GM18873 (cell line): ENCODE results near the gene NRF1.

Experiments used
- ATAC-seq: cut with Tn5 transposase; IDR thresholded peaks from one replicate; pipeline ENCODE4 v1.9.1; 2021; ENCODE audit warnings: mild to moderate bottlenecking, moderate library complexity, moderate number of reproducible peaks; ENCODE audit not compliant: unreplicated experiment, low FRiP score

NRF1 gene

DNA sequence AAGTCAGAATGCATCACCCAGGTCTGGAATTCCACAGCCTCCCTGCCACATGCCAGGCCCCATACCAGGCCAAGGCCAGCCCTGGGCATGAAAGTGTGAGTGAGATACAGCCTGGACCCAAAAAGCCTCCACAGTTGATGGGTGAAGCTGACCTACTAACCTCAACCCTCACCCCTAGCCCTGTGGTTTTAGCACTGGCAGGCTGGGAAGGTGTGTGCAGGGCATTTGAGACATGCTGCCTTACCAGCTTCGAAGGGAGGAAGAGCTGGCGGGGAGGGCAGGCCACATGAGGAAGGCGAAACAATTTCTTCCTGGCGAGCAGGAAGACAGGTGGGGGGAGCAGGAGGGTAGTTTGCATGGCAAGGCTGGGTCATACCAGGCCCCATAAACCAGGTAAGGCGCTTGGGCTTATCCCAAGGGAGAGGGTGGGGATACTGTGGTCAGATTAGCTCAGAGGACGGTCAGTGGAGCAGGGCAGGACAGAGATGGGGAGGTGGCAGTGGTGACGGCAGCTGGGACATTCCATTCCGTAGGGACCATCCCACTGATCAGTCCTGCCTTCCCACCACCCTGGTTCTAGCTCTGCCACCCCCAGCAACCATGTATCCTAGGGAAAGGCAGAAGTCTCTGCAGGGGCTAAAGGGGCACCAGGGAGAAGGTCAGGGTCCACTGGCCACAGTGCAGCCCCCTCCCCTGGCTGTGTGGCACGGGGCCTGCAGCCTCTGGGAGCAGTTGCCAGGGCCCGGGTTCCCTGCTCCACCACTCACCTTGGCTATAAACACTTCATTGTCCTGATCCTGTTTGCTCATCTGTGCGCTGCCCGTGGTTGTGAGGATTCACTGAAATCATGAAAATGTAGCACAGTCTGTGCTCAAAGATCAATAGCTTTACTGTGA is 155.8 kb downstream of the NRF1 start:
- ATAC-seq = no peak

DNA sequence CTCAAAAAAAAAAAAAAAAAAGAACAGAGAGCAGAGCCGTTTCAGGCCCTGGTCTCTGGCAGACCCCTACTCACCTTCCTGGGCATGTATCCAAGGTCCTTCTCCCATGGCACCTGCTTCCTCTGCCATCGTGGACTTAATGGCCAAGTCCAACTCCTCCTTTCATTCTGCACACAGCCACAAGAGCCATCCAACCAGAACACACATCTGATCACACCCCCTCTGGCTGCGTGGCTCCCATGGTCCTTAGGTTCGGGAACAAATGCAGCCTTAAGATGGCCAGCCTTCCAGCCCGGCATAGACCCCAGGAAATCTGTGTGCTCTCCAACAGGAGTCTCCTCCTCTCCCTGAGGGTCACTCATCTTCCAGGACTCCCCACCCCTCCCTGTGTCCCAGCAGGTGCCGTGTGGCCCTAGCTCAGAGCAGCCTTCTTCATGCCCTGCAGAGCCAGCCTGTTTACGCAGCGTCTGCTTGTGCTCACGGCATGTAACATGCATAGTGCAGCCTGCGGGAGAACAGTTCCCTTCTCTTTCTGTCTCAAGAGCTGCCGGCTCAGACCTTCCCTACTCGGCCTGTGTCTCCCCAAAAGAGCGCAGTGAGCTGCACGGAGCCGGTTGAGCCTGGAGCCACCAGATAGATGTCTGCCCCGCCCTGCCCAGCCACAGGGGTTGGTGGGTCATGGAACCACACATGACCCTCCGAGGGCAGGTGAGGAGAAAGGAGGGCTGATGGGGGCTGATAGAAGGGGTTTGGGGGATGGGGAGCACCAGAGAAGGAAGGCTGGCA is 157.3 kb downstream of the NRF1 start:
- no peak for ATAC-seq

DNA sequence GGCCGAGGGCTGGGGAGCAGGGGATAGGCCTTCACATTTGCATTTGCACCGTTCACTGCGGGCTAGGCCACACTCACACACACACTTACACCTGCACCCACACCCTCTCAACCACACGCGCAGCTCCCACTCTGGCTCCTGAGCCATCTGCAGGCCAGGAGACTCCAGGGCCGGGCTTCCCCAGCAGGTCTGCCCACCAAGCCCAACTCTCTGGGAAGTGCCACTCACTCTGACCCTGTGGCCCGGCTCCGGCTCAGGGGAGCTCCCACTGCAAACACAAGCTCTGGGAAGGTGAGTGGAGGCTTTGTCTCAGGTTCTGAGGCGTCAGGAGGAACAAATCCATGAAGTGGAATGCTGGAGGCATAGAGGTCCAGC is 157.9 kb downstream of the NRF1 start:
- ATAC-seq = no peak

DNA sequence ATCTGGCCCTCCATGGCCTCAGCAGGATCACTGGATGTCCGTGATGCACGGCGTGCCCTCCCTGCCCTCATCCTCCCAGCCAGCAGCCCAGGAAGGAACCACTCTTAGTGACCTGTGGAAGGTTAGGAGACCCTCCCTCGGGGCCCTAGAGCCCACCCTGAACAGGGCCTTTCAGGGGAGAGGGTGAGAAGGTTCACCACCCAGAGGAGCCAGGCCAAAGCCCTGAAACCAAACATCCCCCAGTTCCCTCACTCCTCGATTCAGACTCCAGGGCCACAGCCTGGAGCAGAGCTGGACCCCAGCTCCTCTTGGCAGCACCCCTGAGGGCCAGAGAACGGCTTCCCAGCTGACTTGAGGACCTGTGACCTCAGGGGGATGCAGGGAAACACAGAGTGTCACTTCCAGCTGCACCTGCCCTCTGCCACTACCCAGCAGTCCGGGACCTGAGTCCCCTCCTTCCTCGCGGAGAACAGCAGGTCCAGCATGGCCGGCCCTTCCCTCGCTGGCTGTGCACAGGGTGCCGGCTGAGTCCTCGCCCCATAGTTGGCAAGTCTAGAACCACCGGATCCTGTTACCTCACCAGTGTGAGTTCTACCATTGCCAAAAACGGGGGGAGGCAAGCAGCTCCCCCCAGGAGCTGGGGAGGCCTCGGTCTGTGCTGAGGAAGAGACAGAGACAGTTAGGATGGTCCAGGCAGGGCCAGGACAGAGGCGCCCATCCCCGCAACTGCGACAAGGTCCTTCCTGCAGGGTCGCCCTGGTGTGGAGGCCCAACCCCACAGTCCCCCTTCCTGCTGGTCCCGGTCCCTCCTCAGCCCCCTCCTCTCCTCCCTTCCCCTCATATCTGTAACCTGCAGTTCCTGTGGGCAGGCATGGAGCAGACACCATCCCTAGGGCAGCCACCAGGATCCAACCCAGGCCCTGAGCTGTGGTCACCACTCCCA is 158.6 kb downstream of the NRF1 start:
- no peak for ATAC-seq

DNA sequence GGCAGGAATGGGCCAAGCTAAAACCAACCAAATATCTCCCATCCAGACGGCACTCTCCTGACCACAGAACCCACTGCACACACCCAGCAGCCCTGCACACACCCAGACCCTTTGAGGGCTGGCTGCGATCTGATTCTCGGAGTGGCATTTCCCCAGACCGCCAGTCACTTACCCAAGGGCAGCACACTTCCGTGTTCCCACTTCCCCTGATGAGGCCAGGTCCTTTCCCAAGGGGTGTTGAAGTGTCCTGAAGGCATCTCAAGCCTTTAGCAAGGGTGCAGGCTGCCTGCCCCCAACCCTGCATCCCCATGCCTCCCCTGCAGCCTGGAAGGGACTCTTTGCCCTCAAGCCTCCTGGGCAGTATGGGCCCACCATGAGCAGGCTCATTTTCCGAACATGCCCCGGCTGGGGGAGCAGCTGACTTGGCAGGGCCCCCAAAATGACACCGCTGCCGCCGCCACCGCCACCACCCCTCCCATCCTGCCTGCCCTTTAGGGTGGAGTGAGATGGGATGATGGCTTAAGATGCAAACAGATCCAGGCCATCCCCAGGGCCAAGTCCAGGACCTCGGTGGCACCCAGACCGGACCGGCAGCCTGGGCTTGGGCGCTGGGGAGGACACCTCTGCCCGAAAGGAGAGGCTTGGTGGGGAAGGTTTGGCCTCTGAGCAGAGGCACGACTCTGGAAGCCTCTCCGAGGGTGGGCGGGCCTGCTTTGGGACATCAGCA is 159.8 kb downstream of the NRF1 start:
- no peak for ATAC-seq

DNA sequence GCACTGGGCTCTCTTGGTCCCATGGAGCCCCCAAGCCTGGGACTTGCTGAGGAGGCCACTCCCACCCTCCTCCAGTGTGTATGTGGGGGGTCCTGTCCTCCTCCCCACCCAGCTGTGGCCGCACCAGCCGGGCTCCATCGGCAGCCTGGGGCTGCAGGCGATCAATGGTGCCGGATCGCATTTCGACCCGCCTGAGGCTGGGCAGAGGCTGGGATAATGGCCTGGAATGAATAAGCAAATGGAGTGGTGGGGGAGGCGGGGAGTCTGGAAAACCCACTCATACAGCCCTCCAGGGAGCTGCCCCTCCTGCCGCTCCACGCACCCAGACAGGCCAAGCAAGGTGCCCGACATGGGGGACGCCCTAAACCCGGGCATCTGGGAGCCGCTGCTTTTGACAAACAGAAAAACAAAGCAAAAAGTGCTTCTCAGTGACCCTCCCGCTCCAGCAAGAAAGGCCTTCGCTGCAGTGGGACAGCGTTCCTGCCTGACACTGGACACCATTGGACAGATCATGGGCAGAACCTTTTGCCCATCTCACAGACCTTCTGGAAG is 160.5 kb downstream of the NRF1 start:
- ATAC-seq = no peak

DNA sequence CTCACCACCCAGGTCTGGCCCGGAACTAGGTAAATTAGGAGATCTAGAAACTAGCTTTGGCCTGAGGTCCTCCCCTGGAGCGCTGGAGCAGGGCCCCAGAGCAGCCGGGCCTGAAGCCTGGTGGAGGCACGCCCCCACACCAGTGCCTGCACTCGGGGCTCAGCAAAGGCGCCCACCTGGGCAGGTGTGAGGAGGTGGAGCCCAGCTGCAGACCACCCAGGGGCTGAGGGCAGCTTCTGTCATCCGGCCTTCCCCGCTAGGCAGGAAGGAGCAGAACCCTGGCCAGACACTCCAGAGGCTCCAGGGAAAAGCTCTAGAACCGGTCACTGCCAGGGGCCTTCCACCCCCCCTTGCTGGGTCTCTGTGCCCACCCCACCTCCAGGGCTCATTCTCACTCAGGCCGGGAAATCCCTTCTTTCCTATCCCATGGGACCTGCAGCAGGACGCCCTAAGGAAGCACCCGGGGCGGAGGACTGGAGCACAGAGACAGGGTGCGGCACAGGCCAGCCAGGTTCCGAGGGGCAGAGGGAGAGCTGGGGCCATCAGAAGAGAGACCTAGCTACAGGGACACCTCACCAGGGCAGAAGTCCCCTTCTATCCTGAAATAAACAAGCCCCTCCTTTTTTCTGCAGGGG is 161.2 kb downstream of the NRF1 start:
- no peak for ATAC-seq

DNA sequence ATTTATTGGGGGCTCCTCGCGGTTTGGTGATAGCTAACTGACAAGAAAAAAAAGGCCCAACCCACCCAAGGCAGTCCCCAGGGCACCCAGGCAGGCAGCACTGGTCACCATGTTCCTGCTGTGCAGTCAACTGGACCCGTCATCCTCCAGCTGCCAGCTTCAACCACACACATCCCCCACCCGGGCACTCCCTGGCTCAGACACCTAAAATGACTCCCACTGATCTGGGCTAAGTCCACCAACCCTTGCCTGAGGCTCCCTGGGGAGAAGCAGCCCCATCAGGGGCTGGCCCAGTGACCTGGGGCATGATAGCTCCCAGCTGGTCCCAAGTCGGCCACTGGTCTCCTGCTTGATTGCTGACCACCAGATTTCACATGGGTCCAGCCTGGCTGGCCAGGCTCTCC is 161.8 kb downstream of the NRF1 start:
- ATAC-seq = no peak

DNA sequence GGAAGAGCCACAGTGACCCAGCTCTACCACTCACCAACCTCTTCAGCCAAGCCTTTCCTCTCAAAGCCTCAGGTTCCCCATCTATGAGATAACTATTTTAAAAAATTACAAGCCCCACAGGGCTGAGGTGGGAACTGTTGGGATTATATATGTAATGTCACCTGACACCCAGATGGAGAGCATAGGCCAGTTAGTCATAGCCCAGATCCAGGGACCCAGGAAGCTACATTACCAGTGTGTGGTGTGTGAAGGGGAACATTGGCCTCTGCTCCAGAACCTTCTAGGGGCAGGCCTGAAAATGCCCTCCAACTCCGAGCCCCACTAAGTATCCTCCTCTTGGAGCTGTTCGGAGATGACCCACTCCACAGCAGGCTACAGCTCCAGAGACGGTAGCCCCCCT is 162.4 kb downstream of the NRF1 start:
- ATAC-seq = no peak

DNA sequence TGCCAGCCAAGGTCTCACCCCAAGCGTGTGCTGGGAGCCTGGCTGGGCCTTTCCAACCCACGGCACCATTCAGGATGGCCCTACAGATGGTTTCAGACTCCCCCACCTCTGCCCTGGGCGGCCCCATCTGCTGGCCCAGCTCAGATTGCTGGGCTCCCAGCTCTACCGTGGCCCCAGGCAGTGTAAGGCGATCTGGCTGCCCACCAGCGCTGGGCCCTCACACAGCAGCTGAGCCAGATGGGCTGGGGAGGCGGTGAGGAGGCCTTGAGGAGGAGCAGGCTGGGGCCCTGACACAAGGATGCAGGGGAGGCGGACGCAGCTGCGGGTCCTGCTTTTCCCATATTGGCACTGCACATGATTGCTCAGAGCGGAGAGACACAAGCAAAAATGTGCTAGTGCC is 162.8 kb downstream of the NRF1 start:
- no peak for ATAC-seq

DNA sequence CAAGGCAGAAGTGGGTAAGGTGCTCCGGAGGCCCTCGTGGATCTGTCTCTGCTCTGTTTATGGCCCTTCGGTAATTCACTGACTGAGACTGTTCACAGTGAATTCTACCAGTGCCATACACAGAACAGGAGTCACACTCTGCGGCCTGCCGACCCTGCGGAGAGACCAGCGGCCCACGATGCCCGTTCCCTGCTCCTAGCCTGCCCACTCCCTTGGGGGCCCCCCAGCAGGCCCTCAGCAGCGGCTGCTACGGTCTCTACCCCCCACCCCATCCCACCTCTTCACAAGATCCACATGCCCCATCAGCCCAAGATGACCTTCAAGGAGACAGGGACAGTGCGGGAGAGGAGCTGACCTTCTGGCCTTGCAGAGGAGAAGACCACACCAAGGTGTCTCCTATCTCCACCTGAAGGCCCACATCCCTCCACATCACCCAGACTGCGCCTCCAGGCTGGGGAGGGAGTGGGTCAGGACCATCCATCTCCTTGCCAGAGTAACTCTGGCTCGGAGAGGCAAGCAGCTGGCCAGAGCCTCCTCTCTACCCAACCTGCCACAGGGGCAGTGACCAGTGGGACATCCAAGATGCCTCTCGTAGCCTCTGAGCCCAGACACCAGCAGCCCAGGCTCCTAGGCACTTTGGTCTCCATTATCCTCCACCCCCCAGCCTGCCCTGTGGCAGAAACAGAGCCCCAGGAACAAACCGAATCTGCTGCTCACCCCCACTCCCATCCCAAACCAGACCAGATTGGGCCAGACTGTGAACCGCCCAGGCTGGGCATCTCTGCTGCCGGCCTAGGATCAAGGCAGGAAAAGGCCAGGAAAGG is 163.6 kb downstream of the NRF1 start:
- no peak for ATAC-seq

DNA sequence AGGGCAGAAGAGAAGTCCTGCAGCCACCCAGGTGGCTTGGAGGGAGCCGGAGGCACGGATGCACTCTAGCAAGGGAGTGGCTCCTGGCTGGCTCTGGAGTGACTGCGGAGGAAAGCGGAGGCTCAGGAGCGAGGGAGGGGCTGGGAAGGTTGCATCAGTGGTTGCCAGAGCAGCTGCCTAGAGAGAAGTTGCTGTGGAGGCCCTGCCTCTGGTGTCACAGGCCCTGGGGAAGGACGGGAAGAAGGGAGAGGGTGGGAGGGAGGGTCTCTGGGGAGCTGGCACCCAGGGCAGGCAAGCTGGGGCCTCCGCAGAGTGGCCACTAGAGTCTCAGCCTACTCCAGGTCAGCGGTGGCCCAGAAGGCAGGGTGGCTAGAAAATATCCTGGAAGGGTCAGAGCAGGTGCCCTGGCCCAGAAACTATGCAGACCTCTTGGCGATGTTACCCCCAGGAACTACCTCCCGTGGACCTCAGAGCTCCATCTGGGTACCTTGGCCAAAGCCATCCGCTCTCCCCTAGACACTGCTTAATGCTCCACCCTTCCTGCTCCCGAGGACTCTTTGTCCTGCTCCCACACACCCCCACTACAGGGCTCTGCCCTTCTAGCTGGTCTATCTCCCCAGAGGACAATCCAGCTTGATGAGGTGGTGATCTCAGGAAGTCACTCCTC is 164.3 kb downstream of the NRF1 start:
- no peak for ATAC-seq

DNA sequence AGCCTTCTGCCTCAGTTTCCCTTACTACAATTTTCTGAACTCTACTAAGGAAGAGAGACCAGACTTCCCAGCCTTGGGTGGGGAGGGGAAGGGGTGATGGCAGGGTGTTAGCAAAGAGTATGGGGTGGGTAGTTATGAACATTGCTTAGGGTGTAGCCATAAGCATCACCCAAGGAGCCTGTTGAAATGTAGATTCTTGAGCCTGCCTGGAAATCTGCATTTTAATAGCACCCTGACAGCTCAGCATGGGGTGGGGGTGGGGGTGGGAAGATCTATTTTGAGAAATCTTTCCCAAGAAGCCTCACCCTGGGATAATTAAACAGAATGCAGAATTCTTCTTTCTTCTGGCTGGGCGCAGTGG is 164.8 kb downstream of the NRF1 start:
- no peak for ATAC-seq

DNA sequence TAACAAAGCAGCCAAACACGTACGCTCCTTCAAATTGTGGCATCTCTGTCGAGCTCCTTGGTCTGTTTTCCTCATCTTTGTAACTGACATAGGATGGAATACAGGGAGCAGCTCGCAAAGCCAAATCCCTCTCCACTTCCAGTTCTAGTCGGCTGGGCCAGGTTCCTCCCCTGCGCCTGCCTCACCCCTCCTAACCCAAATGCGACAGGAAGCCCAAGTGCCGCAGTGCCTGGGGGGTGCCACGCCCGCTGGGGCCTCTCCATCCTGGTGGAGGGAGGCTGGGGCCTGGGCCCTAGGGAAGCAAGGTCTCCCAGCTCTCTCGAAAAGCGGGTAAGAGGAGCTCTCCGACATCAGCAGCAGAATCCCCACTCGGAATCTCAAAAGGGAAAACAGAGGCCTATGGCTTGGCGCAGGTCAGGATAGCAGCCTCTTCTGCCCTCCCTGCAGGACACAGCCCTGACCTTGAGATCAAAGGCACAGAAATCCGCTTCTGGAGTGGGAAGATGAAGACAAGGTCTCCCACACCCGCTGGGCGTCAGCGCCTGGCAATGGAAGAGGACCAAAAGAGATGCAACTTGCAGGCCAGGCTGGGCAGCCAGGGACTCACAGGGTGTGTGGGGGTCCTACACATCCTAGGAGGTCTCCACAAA is 165.8 kb downstream of the NRF1 start:
- ATAC-seq = no peak

DNA sequence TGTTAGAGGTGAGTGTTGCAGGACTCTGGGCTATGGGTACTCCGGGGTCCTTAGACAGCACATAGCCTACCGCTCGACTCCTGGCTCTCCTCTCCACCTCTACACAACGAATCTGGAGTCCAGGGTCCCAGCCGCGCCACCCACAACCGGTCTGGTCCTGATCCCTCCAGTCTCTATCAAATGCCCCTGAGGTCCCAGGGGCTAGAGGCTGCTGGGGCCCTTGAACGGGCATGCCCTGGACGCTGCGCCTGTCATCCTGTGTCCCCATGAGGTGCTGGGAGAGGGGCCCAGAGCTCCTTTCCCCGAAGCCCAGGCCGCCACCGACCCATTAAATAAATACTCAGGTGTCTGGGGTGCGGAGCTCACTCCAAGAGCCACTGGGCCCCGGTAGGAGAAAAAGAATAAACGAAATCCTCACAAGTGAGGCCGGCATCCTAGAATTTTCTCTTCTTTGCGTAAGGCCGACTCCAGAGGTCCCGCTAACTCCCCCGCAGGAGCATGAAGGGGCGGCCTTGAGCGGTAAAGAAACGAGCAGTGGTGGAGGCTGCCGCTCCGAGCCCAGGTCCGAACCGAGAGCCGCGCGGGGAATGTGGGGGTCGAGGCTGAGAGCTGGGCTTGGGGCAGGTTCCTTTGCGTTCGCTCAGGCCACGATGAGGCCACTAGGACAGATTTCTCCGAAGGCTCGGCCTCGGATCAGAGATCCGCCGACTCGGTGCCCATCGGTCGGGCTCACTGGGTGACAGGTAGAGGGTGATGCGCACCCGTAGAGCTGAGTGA is 166.7 kb downstream of the NRF1 start:
- ATAC-seq = no peak

DNA sequence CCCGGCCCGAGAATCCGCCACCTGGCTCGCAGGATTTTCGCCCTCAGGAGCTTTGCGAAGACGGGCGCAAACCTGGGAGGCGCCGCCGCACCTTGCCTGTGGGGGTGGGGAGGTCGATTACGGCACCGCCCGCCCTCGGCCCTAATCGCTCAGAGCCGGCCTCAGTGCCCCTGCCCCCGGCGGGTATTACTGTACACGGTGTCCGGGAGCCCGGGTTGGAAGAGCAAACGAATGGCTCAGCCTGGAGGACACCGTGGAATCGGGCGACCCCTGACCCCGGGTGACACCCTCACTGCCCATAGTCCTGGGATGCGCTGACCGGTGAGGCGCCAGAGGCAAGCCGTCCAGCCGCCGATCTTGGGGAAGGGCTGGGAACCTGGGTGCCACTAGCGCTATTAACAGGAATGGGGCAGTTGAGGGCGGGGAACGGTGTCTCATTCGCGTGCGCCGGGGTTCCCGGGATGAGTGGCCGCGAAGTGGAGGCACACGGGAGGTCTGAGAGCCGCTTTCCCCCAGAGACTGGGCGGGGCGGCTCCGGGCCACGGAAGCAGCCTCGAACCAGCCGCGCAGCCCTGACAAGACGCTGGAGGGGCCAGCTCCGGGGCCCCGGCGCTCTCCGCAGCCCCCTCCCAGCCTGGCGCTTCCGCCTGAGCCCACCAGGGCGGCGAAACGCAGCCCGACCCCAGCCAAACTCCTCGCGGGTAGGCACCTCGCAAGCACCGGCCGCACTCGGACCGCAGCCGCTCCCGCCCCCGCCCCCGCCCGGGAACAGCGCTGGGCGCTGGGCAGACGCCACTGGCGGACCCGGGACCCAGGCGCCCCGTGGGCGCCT is 167.5 kb downstream of the NRF1 start:
- ATAC-seq = no peak
